ENCODE measurements around the gene PRPF6.

GRCh38 chr20:64045346-64046011 lies 64.5 kb downstream of the PRPF6 start:
- no peak for TF ChIP-seq CTCF (conservative IDR thresholded peaks at IDR 0.05 in 1 of 2, IDR thresholded peaks at IDR 0.05 in 1 of 2; ENCODE audit: extremely low read depth in 1 of 2, insufficient read depth in 1 of 2, low read depth in 1 of 2, low read length in 2 of 2)
- no peak for TF ChIP-seq EZH2 (IDR thresholded peaks at IDR 0.05; ENCODE audit: borderline replicate concordance, low read length)

All from mammary epithelial cell (primary cell).